Liver (tissue), 9 donors: Measurements from ENCODE around the gene SUGP2. TPM values are rescaled to one million over a fixed set of nuclear protein-coding genes. Genes with fewer than 3 reads are reported as not detected.

Experiments used
- DNase-seq: peaks from one replicate; pipeline ENCODE4 v3.0.0-alpha.2; 2017; ENCODE audit warnings: low spot score
- H3K27ac ChIP-seq, 2 donors: one replicate each; pipeline ENCODE4 v1.7.0; 2013; ENCODE audit warnings: inconsistent platforms in 2 of 2, low read length in 2 of 2, control low read depth in 1 of 2, low read depth in 1 of 2, mild to moderate bottlenecking in 1 of 2
- H3K27me3 ChIP-seq, 4 donors: one replicate each; pipeline versions ENCODE4 v1.6.1 to v1.7.0; 2013; ENCODE audit warnings: low read length in 3 of 4, inconsistent platforms in 1 of 4, mild to moderate bottlenecking in 1 of 4, moderate library complexity in 1 of 4; ENCODE audit not compliant: control insufficient read depth in 4 of 4, insufficient read depth in 4 of 4
- H3K36me3 ChIP-seq, 4 donors: one replicate each; pipeline versions ENCODE4 v1.6.1 to v1.7.0; 2013; ENCODE audit warnings: low read length in 3 of 4, mild to moderate bottlenecking in 3 of 4, low read depth in 1 of 4, moderate library complexity in 1 of 4; ENCODE audit not compliant: control insufficient read depth in 4 of 4, insufficient read depth in 3 of 4
- H3K4me1 ChIP-seq, 4 donors: one replicate each; pipeline versions ENCODE4 v1.6.1 to v1.7.0; 2013; ENCODE audit warnings: low read length in 3 of 4, mild to moderate bottlenecking in 3 of 4, moderate library complexity in 1 of 4; ENCODE audit not compliant: control insufficient read depth in 4 of 4, insufficient read depth in 4 of 4
- H3K4me3 ChIP-seq, 3 donors: one replicate each; pipeline versions ENCODE4 v1.6.1 to v1.7.0; 2013; ENCODE audit warnings: low read length in 3 of 3, control low read depth in 1 of 3, low read depth in 1 of 3, mild to moderate bottlenecking in 1 of 3
- H3K9ac ChIP-seq, 2 donors: one replicate each; pipeline ENCODE4 v1.7.0; 2013; ENCODE audit warnings: low read length in 2 of 2, mild to moderate bottlenecking in 2 of 2, moderate library complexity in 2 of 2, control low read depth in 1 of 2, low read depth in 1 of 2
- H3K9me3 ChIP-seq, 4 donors: one replicate each; pipeline versions ENCODE4 v1.6.1 to v1.7.0; 2013; ENCODE audit warnings: low read length in 3 of 4; ENCODE audit not compliant: control insufficient read depth in 4 of 4
- EGR1 ChIP-seq, 2 donors: IDR thresholded peaks; 2 replicates each; pipeline ENCODE4 v1.6.1; 2016 to 2018; ENCODE audit warnings: antibody characterized with exemption in 2 of 2, low read depth in 2 of 2
- FOXA1 ChIP-seq: IDR thresholded peaks from 2 replicates; pipeline ENCODE4 v1.6.1; 2016; ENCODE audit warnings: antibody characterized with exemption
- FOXA2 ChIP-seq: IDR thresholded peaks from 2 replicates; pipeline ENCODE4 v1.6.1; 2016; ENCODE audit warnings: antibody characterized with exemption
- GABPA ChIP-seq, 2 donors: IDR thresholded peaks in 1 of 2; conservative IDR thresholded peaks in 1 of 2; 2 replicates each; pipeline ENCODE4 v1.6.1; 2016; ENCODE audit warnings: antibody characterized with exemption in 2 of 2, mild to moderate bottlenecking in 1 of 2, moderate library complexity in 1 of 2
- HNF4A ChIP-seq, 2 donors: conservative IDR thresholded peaks; 2 replicates each; pipeline ENCODE4 v1.6.1; 2016; ENCODE audit warnings: antibody characterized with exemption in 2 of 2, mild to moderate bottlenecking in 2 of 2
- JUND ChIP-seq, 2 donors: IDR thresholded peaks; 2 replicates each; pipeline ENCODE4 v1.6.1; 2016; ENCODE audit warnings: antibody characterized with exemption in 2 of 2
- NR2F2 ChIP-seq: IDR thresholded peaks from 2 replicates; pipeline ENCODE4 v1.6.1; 2016; ENCODE audit warnings: antibody characterized with exemption
- RAD21 ChIP-seq, 2 donors: IDR thresholded peaks; 2 replicates each; pipeline ENCODE4 v1.6.1; 2016; ENCODE audit warnings: antibody characterized with exemption in 2 of 2, mild to moderate bottlenecking in 2 of 2
- RXRA ChIP-seq, 2 donors: IDR thresholded peaks; 2 replicates each; pipeline ENCODE4 v1.6.1; 2017 to 2018; ENCODE audit warnings: antibody characterized with exemption in 2 of 2, mild to moderate bottlenecking in 1 of 2
- SP1 ChIP-seq: IDR thresholded peaks from 2 replicates; pipeline ENCODE4 v1.6.1; 2018; ENCODE audit warnings: antibody characterized with exemption, mild to moderate bottlenecking
- TAF1 ChIP-seq: conservative IDR thresholded peaks from 2 replicates; pipeline ENCODE4 v1.6.1; 2016; ENCODE audit warnings: antibody characterized with exemption, mild to moderate bottlenecking
- WGBS: extraction: QIAGEN DNeasy Blood & Tissue Kit; methylation state at CpG from one replicate; pipeline ENCODE4 v1.1.7; 2013; 5-methylcytosine and 5-hydroxymethylcytosine counted together
- polyA plus RNA-seq, 2 donors: library from polyadenylated mRNA; stranded (reverse) in 1 of 2; unstranded in 1 of 2; fragments of 200-250 nt in 1 of 2; fragments of >200 nt in 1 of 2; fragmentation: Nextera tagmentation in 1 of 2; extraction: Ambion mirVana in 1 of 2; gene quantifications; one replicate each; pipeline versions ENCODE4 v1.2.1 to v1.2.3, GENCODE V29; 2013 to 2015
- total RNA-seq, 2 donors: library from RNA; depleted of rRNA; stranded (reverse); fragments of >200 nt; gene quantifications; one replicate each; pipeline ENCODE4 v1.2.3, GENCODE V29; 2014
- TF ChIP-seq, protein P1 (sequence below): fragments of 150-350 bp; IDR thresholded peaks from 2 replicates; pipeline ENCODE4 v1.5.1; 2017; ENCODE audit warnings: improper control_type of control experiment, low read depth, low read length; ENCODE audit not compliant: missing input control
- TF ChIP-seq, protein P2 (sequence below): IDR thresholded peaks from 2 replicates; pipeline ENCODE4 v1.6.1; 2016; ENCODE audit warnings: antibody characterized with exemption
- donor health status: healthy.
- donor health status: healthy.
- donor health status: healthy.
- donor health status: healthy.
- donor health status: healthy.

Gene SUGP2
- total and polyA plus RNA-seq, 4 donors = 9.6 to 29.0 (median 19.2) TPM

GRCh38 chr19:19051478-19052213 lies 18.3 kb upstream of the SUGP2 start (continued):
- TF ChIP-seq, protein P1, sequence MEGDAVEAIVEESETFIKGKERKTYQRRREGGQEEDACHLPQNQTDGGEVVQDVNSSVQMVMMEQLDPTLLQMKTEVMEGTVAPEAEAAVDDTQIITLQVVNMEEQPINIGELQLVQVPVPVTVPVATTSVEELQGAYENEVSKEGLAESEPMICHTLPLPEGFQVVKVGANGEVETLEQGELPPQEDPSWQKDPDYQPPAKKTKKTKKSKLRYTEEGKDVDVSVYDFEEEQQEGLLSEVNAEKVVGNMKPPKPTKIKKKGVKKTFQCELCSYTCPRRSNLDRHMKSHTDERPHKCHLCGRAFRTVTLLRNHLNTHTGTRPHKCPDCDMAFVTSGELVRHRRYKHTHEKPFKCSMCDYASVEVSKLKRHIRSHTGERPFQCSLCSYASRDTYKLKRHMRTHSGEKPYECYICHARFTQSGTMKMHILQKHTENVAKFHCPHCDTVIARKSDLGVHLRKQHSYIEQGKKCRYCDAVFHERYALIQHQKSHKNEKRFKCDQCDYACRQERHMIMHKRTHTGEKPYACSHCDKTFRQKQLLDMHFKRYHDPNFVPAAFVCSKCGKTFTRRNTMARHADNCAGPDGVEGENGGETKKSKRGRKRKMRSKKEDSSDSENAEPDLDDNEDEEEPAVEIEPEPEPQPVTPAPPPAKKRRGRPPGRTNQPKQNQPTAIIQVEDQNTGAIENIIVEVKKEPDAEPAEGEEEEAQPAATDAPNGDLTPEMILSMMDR = no peak
- TF ChIP-seq FOXA1 = no peak
- TF ChIP-seq EGR1 (IDR thresholded peaks at IDR 0.05; ENCODE audit: low read depth in 2 of 2) = no peak

DNA sequence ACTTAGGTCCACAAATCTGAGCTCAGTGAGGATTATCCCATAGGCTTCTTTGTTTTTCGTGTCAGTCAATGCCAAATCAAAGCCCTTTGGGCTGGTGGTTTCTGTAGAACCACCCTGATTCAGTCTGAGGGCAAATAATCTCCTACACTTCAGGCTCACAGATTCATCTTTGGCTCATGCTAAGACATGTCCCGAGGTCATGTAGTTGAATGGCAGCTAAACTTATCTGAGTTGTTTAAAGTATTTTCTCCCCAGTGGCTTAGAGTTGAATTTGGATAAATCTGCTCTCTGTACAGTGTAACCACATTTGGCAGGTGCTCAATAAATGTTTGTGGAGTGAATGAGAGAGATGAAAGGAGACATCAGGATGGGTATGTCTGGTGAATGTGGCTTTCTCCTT lies 17.4 kb upstream of the SUGP2 start:
- 96% methylated on average over 2 of the region's 2 CpGs for WGBS
- Histone ChIP-seq H3K9ac (no peak overlapping the region), H3K9me3 (no peaks in the 10 kb centered on the region), H3K36me3 (peaks cover 0 to 9% (median 6%) of the 10 kb centered on the region in 4 donors), H3K27ac (peak overlapping the region; percentile 83 to 97), H3K27me3 (no peaks in the 10 kb centered on the region), H3K4me3 (no peak overlapping the region), H3K4me1 (peaks cover 1 to 57% (median 33%) of the 10 kb centered on the region in 4 donors)
- DNase-seq = no peak
- TF ChIP-seq FOXA2 = no peak
- TF ChIP-seq RAD21 (IDR thresholded peaks at IDR 0.05) = no peak
- TF ChIP-seq, protein P1 = no peak
- no peak for TF ChIP-seq FOXA1
- no peak for TF ChIP-seq SP1

DNA sequence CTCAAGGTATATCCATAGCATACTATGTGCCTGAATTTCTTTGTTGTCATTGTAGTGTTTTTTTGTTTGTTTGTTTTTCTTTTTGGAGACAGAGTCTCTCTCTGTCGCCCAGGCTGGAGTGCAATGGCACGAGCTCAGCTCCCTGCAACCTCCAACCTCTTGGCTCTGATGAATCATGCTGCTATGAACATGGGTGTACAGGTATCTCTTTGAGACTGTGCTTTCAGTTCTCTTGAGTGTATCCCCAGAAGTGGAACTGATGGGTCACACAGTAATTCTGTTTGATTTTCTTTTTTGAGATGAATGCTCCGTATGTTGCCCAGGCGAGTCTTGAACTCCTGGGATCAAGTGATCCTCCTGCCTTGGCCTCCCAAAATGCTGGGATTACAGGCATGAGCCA lies 16.8 kb upstream of the SUGP2 start:
- H3K4me3 ChIP-seq = no peak overlapping the region
- 74% methylated on average over 4 of the region's 4 CpGs for WGBS
- H3K27ac ChIP-seq = no peak overlapping the region
- DNase-seq = no peak
- H3K9me3 ChIP-seq = no peaks in the 10 kb centered on the region
- H3K36me3 ChIP-seq = peaks cover 0 to 8% (median 5%) of the 10 kb centered on the region in 4 donors
- H3K4me1 ChIP-seq = peaks cover 1 to 52% (median 27%) of the 10 kb centered on the region in 4 donors
- H3K9ac ChIP-seq = no peak overlapping the region
- no peaks in the 10 kb centered on the region for H3K27me3 ChIP-seq
- TF ChIP-seq, protein P2, sequence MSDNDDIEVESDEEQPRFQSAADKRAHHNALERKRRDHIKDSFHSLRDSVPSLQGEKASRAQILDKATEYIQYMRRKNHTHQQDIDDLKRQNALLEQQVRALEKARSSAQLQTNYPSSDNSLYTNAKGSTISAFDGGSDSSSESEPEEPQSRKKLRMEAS = no peak
- TF ChIP-seq GABPA (IDR thresholded peaks at IDR 0.05 in 1 of 2, conservative IDR thresholded peaks at IDR 0.05 in 1 of 2) (no peak), TAF1 (no peak), RXRA (IDR thresholded peaks at IDR 0.05) (no peak), EGR1 (IDR thresholded peaks at IDR 0.05; ENCODE audit: low read depth in 2 of 2) (no peak), HNF4A (conservative IDR thresholded peaks at IDR 0.05) (no peak), SP1 (no peak), JUND (IDR thresholded peaks at IDR 0.05) (no peak), NR2F2 (no peak)
